ENCODE data around the gene KCND3.

Gene KCND3

DNA sequence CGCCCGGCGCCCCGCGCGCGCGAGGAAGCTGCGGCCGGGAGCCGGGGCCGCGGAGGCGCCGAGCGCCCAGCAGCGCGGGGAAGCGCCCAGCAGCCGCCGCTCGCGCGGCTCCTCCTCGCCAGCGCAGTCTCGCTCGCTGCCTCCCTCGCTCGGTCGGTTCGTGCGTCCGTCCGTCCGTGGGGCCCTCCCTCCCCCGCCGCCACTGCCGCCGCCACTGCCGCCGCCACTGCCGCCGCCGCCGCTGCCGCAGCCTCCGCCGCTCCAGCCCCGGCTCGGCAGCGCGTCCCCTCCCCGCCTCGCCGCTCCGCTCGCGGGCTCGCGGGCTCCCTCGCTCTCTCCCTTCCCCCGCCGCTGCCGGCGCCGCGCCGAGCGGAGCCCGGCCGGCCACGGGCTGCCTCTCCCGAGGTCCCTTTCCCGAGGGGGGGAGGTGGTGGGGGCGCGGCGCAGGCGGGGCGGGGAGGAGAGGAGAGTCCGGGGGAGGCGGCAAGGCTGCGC is at the start of gene KCND3:
Gene KCND3, minus strand, starts transcription at position 138 of the 495 bp plus-strand sequence.
- no peak for DNase-seq (ENCODE audit: low read depth in 3 of 3, low spot score in 1 of 3)

DNA sequence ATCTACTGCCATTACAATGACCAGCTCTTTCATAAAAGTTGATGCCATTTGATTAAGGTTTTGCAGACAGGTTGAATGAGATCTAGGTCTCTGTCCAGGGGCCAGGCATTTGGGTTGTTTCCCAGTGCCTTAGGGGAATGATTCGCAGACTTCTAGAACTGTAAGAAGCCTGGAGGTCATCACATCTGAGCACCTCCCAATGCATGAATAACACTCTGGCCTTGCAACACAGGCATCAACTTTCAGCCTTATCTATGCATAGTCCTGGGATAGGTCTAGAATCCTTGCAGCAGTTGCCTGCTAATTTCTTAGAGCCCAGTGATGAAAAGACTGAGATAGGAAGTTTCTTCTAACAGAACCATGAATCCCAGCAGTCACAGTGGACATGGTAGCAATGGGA is 44.8 kb upstream of the KCND3 start:
- DNase-seq (ENCODE audit: low read depth in 3 of 3, low spot score in 1 of 3), result no peak

DNA sequence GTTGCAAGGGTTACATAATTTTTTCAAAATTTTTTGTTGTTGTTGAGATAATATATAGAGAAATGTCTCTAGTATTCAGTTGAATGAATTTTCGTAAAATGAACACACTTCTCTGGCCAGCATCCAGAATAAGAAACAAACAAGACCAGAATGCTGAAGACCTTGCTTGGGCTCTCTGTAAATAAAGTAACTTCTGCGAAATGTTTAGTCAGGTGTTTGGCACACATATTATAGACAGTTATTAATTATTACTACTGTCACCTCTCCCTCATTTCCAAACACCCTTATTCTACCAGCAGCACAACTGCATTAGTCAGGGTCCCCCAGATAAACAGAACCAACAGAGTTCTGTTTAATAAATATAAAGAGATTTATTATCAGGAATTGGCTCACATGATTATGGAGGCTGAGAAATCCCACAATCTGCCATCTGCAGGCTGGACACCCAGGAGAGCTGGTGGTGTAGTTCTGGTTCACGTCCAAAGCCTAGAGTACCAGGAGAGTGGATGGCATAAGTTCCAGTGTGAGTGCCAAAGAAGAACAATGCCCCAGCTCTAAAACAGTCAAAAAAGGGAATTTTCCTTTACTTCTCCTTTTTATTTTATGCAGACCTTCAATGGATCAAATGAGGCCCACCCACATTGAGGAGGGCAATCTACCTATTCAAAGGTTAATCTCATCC is 44.1 kb upstream of the KCND3 start:
- no peak for DNase-seq (ENCODE audit: low read depth in 3 of 3, low spot score in 1 of 3)

DNA sequence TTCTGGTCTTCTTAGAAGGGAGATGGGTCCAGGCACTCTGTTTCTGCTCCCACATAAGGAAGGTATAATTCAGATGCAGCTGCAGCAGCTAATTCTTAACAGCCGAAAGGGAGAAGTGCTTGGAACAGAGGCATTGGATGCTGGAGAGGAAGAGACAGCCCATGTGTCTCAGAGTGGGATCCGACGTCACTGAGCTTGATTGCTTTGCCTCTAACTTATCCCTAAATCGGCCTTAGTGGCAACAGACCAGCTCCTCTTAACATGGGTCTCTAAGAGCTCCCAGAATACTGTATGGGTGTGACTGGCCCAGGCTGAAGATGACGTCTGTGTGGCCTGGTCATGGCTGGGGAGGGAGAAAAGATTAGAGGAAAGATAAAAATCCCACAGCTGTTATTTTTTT is 40.7 kb upstream of the KCND3 start:
- no peak for DNase-seq (ENCODE audit: low read depth in 3 of 3, low spot score in 1 of 3)

DNA sequence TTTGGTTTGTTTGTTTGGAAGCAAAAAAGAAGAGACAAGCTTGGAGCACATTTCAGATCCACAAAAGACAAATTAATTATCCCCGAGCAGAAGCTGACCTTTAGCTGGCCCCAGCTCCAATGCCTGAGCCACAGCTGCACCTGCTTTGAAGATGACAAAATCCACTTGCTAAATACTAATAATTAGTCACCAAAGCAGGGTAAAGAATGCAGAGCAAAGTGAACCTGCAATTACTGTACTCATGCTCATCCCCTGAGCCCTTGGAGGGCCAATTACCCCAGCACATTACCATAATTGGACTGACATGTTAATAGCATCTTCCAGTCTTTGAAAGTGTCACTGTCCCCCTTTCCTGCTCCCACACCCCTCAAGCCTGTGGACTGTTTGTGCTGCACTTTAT is 38.2 kb upstream of the KCND3 start:
- no peak for DNase-seq (ENCODE audit: low read depth in 3 of 3, low spot score in 1 of 3)

DNA sequence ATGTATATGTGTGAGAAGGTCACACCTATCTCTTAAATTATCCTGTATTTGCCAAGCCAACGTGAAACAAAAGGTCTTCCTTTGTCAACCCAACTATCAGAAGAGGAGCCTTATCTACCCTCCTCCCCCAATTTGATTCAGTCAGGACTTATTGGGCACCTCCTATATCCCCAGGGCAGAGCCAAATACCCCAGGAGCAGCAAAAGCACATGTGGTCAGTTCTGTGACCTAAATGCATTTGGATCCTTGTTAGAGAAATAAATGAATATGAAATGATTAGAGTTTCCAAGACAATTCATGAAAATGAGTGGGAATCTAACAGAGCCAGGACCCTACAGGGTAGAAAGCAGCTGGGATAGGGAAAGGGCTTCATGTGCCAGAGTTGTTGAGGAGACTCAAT is 37.0 kb upstream of the KCND3 start:
- DNase-seq (ENCODE audit: low read depth in 3 of 3, low spot score in 1 of 3), result no peak

DNA sequence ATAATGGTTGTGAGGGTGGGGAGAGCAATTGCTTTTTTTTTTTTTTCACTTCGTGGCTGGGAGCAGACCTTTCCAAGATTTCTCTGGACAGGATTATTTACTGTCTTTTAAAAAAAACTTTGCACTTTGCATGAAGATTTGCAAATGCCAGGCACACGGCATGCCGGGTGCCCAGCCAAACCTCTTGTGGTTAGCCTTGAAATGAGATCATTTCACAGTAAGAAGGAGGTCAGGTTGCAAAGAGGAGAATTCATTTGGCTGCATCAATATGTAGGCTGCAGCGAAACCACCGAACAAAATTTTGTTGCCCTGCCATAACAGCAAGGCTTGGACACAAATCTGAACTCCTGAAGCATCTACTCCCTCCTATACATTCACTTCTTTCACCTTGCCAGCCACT is 36.5 kb upstream of the KCND3 start:
- DNase-seq (ENCODE audit: low read depth in 3 of 3, low spot score in 1 of 3), result no peak

DNA sequence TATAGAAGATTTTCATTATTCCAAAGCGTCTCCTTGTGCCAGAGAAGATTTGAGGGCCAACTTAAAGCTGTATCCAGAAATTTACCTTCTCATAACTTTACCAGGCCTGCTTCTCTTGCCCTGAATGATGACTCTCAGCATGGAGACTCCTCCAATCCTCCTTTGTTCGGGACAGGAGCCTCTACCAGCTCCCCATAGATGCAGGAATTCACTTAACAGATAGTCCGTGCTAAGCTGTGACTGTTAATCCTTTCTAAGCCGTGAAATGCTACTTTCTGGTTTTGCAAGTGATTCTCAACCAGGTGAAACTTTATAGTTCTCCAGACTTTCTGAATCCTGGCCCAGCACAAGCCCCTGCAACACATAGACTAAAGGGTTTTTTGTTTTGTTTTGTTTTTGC is 31.8 kb upstream of the KCND3 start:
- no peak for DNase-seq (ENCODE audit: low read depth in 3 of 3, low spot score in 1 of 3)

DNA sequence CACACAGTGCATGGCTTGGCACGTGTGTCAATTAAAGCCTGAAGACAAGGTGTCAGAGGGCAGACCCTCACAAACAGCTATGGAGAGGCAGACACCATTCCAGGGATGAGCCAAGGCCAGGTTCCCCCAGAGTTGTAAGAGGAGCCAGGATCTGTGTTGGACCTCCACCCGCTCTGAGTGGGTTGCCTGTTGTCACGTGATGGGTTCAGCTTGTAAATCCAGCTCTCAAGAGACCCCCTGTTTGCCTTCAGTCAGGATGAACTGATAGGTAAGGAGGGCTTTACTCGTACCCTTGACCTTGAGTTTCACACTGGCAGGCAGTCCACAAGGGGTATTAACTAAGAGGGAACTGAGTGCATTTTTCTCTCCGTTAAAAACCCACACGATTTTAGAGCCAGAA is 27.7 kb upstream of the KCND3 start:
- DNase-seq (ENCODE audit: low read depth in 3 of 3, low spot score in 1 of 3), result no peak

DNA sequence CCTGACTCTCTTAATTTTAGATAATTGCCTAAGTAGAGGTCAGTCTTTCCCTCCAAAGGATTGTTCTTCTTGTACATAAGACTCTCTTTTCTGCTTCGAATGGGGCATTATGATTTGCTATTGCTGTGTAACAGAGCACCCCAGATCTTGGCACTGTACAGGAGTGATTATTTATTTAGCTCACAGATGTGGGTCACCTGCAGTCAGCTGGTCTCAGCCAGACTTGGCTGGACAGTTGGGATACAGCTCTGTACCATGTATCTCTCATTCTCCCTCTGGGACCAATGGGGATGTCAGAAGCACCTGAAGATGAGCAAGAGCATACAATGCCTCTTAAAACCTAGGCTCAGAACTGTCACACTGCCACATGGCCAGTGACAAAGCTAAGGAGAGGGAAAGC is 23.4 kb upstream of the KCND3 start:
- DNase-seq (ENCODE audit: low read depth in 3 of 3, low spot score in 1 of 3), result no peak

DNA sequence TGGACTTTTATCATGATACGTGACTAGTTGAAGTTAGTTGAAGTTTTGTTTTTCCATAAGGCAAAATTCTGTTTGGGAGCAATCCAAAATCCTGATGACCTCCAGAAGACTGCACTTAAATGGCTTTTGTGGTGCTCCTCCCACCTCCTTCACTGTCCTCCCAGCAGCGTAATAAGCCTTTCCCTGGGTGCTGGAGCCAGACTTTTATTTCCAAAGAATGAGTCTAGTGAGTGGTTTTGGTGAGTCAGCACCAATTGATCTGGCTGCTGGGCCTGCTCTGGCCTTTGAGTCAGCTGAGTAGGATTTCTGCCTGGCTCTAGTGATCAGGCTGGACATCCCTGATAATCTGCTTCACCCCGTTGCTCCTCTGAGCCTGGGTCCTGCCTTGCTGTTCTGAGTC is 21.7 kb upstream of the KCND3 start:
- DNase-seq (ENCODE audit: low read depth in 3 of 3, low spot score in 1 of 3), result no peak

DNA sequence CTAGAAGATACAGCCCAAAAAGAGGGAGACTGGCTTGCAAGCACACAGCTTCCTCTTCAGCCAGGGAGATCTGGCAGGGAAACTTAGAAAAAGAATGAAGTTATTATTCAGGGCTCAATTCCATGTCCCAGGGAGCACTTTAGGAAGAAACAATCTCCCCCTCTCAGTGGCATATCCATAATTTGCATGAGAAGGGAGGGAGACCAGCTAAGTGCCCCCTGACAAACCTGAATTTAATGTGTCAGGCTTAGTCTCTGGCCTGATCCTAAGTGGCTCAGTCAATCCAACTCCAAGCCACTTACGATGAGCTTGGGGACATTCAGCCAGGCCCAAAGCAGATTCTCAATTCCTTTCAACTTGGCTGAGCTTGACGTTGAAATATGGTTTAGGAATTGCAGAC is 17.7 kb upstream of the KCND3 start:
- DNase-seq (ENCODE audit: low read depth in 3 of 3, low spot score in 1 of 3), result no peak

DNA sequence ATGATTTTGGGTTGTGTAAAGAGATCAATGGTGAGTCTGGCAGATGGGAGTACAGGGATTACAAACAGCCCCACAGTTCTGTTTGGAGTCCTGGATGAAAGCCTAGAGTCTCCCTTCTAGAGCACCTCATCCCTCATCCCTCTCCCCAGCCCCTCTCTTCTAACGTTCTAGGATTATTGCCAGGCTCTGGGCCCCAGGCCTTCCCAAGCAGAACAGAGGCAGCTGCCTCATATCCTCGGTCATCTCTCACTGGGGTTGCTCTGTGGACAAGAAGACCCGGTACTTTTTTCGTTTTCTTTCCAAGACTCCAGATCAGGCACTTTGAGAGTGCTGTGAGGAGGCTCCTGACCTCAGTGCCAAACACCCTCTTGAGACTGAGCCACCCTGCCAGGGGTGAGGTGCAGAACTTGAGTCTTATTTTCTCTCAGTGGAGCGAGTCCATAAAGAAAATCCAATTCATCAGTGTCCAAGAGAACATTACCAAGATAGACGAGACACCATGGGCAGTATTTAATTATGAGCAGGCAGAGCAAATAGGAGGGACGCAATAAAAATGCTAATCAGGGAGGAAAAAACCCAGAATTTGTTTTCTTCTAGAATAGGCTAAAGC is 17.1 kb upstream of the KCND3 start:
- DNase-seq (ENCODE audit: low read depth in 3 of 3, low spot score in 1 of 3), result no peak

DNA sequence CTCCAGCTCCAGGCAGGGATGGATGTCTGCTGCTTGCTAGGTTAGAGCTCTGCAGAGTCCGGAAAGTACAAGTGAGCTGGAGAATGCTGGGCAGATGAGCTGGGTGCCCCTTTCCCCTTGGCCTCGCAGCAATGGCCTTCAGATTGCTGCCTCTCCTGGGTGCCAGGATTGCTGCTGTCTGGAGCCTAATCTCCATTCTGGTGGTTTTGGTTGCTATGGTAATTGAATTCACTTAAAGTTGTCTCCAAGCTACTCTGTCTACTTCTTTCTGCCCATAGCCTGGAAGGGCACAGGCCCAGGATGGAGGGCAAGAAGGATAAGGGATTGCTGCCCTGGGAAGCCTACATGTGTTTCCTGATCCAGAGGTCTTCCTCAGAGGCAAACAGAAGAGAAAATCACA is 14.6 kb upstream of the KCND3 start:
- no peak for DNase-seq (ENCODE audit: low read depth in 3 of 3, low spot score in 1 of 3)

DNA sequence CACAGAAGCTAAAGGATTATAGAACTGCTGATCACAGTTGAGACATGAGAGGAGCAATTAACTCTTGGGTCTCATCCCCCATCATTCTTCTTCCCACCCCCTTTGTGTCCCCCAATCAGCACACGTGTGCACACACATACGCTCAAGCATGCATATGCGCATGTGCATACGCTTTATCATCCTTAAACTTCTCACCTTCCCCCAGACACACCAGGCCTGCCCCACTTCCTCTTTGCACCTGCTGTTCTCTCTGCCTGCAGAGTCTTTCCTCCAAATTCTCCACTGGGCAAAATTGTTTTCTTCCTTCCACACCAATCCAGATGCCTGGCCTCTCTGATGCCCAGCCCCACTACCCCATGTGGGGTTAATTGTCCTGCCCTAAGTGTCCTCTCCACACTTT is 13.0 kb upstream of the KCND3 start:
- no peak for DNase-seq (ENCODE audit: low read depth in 3 of 3, low spot score in 1 of 3)

DNA sequence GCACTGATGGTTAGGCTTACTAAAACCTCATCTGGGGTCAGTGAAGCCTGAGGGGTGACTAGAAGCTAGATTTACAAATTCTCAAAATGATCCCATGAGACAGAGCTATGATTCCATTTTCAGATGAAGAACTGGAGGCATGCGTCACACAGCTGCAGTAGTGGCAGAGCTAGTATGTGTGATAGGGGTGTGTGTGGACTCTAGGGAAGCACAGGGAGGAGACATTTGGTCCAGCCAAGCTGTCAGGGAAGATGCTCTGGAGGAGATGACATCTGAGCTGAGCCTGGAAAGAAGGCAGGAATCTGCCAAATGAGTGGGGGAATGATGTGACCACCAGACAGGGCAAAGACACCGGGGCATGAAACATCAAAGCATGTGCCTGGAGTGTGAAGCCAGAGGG is 12.0 kb upstream of the KCND3 start:
- DNase-seq (ENCODE audit: low read depth in 3 of 3, low spot score in 1 of 3), result no peak

DNA sequence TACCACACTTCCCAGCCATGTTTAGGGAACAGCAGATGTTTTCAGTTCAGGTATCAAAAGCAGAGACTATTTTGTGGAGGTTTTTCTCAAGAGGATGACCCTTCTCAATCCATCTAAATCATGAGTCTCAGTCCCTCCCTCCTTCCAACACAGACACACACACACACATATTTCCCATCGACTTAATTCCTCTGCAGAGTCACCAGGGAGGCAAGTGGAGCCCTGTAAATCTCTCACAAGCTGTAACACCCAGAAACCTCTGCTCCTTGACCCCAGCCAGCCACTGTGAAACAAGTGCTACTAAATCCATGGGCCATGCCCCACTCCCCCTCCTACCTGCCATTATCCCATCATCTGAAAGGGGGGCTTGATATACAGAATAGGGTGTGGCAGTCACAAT is 10.6 kb upstream of the KCND3 start:
- DNase-seq (ENCODE audit: low read depth in 3 of 3, low spot score in 1 of 3), result no peak

DNA sequence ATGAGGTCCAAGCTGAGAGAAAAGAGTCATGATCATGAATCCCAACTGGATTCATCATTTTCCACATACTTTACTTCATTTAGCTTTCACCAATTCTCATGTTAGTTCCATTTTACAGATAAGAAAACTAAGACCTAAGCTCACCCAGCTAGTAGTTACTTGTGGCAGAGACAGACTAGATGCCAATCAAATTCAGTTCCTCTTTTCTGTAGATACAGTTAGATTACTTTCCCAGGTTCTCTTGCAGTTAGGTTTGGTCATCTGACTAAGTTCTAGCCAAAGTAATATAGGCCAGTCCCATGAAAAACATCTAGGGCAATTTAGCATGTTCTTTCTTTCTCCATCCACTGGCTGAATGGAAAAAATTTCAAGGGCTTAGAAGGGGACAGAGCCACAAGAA is 8.9 kb upstream of the KCND3 start:
- no peak for DNase-seq (ENCODE audit: low read depth in 3 of 3, low spot score in 1 of 3)

DNA sequence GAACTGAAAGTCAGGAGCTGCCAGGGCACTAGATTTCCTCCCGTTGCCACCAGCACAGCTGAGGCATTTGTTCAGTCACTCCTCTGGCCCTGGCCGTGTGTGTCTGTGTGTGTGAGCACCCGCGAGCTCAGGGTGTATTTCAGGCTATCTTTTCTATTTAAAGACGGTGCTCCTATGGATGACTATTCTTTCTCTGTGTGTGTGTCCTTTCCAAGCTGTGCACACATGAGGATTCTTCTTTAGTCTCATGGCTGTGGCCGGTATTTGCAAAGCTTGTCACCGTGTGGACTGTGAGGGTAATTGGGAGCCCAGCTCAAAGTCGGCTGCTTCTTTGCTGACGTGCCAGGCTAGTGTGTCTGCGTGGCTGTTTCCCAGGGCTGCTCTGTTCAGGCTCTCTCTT is 3.0 kb upstream of the KCND3 start:
- DNase-seq (ENCODE audit: low read depth in 3 of 3, low spot score in 1 of 3), result no peak

DNA sequence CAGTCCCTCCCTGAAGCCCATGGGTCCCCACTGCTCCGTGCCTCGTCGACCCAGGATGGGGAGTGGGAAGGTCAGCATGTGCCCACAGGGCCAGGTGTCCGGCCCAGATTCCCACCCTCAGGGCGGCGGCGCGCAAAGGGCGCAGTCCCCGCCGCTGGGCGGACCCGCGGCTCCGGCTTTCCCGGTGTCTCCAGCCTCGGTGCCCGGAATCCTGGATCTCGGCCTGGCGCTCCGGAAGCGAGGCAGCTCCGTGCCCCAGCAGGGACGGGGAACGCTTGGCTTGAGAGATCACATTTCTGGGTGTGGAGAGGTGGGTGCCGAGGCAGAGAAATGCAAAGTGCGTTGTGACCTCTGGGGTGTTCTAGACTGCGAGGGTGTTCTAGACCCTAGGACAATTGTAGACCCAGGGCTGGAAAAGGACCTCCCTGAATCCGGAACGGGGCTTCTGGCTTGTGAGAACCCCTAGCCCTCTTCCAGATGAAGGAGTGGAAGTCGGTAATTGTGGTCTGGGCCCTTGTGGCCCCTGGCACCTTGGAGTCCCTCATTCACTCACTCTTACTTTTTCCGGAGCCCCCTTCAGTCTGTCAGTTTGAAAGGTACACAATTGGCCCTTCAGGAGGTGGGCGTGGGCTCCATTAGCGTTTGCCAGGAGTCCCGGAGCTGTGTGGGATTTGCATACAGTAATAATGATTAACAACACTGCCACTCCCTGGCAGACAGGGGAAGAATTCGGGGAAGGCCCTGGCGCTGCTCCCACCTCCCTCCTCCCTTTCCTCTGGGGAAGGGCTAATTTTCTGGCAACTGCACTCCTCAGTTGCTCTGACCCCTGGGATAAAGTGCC is 1.6 kb upstream of the KCND3 start:
- DNase-seq (ENCODE audit: low read depth in 3 of 3, low spot score in 1 of 3), result no peak

DNA sequence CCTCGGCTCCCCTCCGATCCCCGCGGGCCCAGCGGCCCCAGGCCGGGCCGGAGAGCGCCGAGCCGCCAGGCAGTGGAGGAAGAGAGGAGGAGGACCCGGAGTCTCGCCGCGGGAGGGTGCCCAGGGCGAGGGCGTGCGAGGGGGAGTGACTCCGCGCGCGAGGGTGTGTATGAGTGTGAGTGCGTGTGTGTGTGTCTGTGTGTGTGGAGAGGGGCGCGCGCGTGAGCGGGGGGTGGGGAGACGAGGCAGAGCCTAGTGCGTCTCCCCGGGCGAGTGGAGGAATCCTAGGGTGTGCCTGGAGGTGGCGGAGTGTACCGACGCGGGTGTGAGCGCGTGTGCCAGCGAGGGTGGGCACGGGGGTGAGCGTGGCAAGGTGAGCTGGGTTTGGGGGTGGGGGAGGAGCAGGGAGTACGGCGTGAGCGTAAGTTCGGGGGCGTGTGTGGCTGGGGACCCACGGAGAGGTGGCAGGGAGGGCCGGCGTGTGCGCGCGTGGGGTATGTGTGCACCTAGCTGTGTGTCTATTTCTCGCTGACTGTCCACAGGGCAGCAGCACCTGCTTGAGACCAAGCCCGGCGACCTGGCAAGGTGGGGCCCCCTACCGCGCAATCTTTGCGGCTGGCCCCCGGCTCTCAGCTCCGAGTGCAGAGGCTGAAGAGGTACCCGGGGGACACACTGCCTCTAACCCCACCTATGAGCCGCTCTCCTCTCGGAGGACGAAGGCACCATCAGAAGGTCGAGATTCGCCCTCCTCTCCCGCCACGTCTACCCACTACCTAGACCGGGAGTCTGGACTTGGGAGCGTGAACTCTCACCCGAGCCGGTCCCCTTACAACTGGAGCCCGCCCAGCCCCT is 784 bp upstream of the KCND3 start:
- no peak for DNase-seq (ENCODE audit: low read depth in 3 of 3, low spot score in 1 of 3)

All from stimulated activated CD4-positive, alpha-beta T cell treated with anti-CD3 and anti-CD28 coated beads, TNF-alpha, amount 100 ng/mL, for 1 hour (primary cell).